ENCODE data around the gene ZSCAN26. TPM values are rescaled to one million over a fixed set of nuclear protein-coding genes. Genes with fewer than 3 reads are reported as not detected.

The ZSCAN26 gene
- total and polyA plus RNA-seq, 2 of the 8 experiments (the other 6 are each of a cell fraction or from before 2014, with no cell fraction given): 7.0 to 8.5 TPM

DNA sequence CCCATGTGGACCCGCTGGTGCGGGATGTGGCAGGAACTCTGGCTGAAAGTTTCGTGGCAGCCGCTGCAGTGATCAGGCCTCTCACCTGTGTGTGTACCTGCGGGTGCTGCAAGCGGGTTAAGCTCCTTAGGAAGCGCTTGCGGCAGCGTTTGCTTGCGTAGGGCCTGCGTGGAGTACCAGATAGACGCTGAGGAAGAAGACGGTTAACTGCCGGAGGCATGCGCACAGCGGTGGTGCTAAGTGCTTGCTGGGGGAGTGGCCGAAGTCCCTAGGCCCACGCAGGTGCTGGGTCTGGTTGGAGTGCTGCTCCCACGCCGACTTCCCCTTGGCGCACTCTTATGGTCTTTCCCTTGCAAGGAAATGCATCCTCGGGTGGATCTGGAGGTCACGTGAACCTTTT is 46.0 kb downstream of the ZSCAN26 start (continued):
- TF ChIP-seq, protein P1, sequence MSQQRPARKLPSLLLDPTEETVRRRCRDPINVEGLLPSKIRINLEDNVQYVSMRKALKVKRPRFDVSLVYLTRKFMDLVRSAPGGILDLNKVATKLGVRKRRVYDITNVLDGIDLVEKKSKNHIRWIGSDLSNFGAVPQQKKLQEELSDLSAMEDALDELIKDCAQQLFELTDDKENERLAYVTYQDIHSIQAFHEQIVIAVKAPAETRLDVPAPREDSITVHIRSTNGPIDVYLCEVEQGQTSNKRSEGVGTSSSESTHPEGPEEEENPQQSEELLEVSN (IDR thresholded peaks at IDR 0.05): no peak
- TF ChIP-seq CBX8 (IDR thresholded peaks at IDR 0.05; ENCODE audit: borderline replicate concordance, low read depth, low read length) (no peak), POLR2AphosphoS5 (IDR thresholded peaks at IDR 0.05; ENCODE audit: low read depth, low read length) (no peak), KDM1A (IDR thresholded peaks at IDR 0.05; ENCODE audit: borderline replicate concordance, low read length) (no peak)
